Activated naive CD8-positive, alpha-beta T cell treated with anti-CD3 and anti-CD28 coated beads, Interleukin-2, amount 10 ng/mL, durations not matched to agents 7 days and 5 days (primary cell): ENCODE measurements around the gene FBXO3. TPM values are rescaled to one million over a fixed set of nuclear protein-coding genes. Genes with fewer than 3 reads are reported as not detected.
A peak's percentile ranks its signal among the peaks of the same experiment; 100 is the strongest.
"Not testable (repeated sequence)": the region's sequence is repeated elsewhere in the genome, so short reads cannot be mapped to it uniquely, and the experiment has no call there.

Experiments
- ATAC-seq: fragments of 150-1000 bp; cut with Tn5 transposase; one replicate; pipeline ENCODE4 v1.10.0; 2021; ENCODE audit warnings: low read depth, moderate library complexity
- POLR2A ChIA-PET: fragments of 350-600 bp; sonication (Branson Sonifier 250); formaldehyde crosslinking; loops from one replicate; lab custom pipeline; 2021; ENCODE audit warnings: antibody characterized with exemption; lab: Charles Lee
- DNase-seq: peaks from one replicate; pipeline ENCODE4 v3.0.0; 2021
- H3K27ac Mint-ChIP-seq: one replicate; pipeline ENCODE4 v1.8.0; 2022; ENCODE audit warnings: mild to moderate bottlenecking, mixed read lengths
- H3K27me3 Mint-ChIP-seq: one replicate; pipeline ENCODE4 v1.8.0; 2022; ENCODE audit warnings: mild to moderate bottlenecking, moderate library complexity, mixed read lengths
- H3K36me3 Mint-ChIP-seq: one replicate; pipeline ENCODE4 v1.8.0; 2021; ENCODE audit warnings: mild to moderate bottlenecking, mixed read lengths
- H3K4me1 Mint-ChIP-seq: one replicate; pipeline ENCODE4 v1.8.0; 2021; ENCODE audit warnings: mixed read lengths
- H3K4me3 Mint-ChIP-seq: one replicate; pipeline ENCODE4 v1.8.0; 2022; ENCODE audit warnings: mild to moderate bottlenecking, moderate library complexity, mixed read lengths
- H3K9me3 Mint-ChIP-seq: one replicate; pipeline ENCODE4 v1.8.0; 2021; ENCODE audit warnings: mixed read lengths
- total RNA-seq, 2 experiments: library from RNA; stranded (reverse); gene quantifications; one replicate each; pipeline ENCODE4 v1.2.3, GENCODE V29; 2021

Gene FBXO3
- total RNA-seq, 2 experiments from 2014 or later, result 29.4 to 30.1 TPM

- Mint-ChIP-seq H3K36me3 (peaks cover 5% of the 10 kb centered on the region), H3K4me3 (no peak overlapping the region), H3K9me3 (no peaks in the 10 kb centered on the region), H3K27me3 (no peaks in the 10 kb centered on the region), H3K4me1 (peaks cover 2% of the 10 kb centered on the region), H3K27ac (no peak overlapping the region)
- ATAC-seq (no peak), DNase-seq (no peak)
- POLR2A ChIA-PET, result no interaction called here
Measured at GRCh38 chr11:33713856-33714398, 60.4 kb downstream of the FBXO3 start.

DNA sequence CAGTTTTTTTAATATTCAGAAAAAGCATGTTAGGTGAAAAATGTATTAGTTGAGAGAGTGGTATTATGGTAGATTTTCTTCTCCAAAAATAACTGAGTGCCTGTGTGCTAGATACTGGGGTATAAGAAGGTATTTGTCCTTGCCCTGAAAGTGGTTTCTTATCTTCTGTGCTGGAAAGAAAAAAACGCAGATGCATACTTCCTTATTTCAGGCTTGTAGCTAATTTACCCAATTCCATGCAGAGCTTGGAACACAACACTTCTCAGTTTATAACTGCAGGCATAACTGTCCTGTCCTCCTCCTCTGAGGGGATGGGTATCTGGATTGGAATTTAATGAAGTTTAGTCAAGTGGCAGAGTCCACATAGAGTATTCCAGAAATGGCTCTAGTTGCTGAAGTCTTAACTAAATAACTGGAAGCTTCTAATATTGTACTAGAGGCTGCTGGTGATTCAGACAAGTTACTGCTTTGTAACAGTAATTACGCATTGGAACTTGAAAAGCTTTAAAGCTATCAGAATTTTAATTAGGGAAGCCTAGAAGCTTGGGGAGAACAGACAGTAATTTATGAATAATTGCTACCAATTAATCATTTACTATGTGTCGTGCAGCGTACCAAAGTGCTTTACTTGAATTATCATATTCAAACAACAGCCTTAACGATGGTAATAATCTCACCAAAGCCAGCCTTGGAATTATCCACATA lies 61.0 kb downstream of the FBXO3 start:
- Mint-ChIP-seq H3K4me1 (peaks cover 2% of the 10 kb centered on the region), H3K4me3 (no peak overlapping the region), H3K27me3 (no peaks in the 10 kb centered on the region), H3K27ac (no peak overlapping the region), H3K36me3 (peaks cover 5% of the 10 kb centered on the region), H3K9me3 (no peaks in the 10 kb centered on the region)
- ATAC-seq, result no peak
- POLR2A ChIA-PET, result no interaction called here
- no peak for DNase-seq

DNA sequence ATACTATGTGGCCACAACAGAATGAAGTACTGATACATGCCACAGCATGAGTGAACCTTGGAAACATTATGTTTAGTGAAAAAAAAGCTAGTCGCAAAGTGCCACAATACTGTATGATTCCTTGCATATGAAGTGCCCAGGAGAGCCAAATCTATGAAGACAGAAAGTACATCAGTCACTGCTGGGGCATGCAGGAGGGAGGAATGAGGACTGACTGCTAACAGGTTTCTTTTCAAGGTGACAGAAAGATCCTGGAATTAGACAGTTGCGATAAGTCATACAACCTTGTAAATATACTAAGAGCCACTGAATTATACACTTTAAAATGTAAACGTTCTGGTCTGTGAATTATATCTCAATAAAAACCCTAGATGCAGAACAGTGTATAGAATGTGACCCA lies 61.9 kb downstream of the FBXO3 start:
- DNase-seq (no peak), ATAC-seq (no peak)
- POLR2A ChIA-PET, result no interaction called here

DNA sequence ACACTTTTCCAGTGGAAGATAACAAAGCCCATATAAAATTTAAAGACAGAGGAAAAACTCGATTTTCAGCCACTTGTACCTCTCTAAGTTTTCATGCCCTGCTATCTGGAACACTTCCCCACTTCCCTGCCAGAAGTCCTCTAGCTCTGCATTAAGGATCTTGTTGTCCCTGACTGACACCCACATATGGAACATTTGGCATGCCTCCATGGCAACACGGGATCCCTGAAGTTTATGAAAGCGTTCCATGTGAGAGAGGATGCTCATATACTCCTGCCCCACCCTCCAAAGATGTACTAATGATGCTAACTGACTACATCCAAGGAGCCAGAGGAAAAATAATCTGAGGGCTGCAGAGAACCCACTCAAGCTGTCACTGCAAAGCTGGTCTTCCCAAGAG lies 64.9 kb downstream of the FBXO3 start:
- Mint-ChIP-seq H3K4me1 (peaks cover 8% of the 10 kb centered on the region), H3K27me3 (no peaks in the 10 kb centered on the region), H3K9me3 (no peaks in the 10 kb centered on the region), H3K36me3 (peaks cover 10% of the 10 kb centered on the region), H3K4me3 (no peak overlapping the region), H3K27ac (no peak overlapping the region)
- DNase-seq, result no peak
- no peak for ATAC-seq
- POLR2A ChIA-PET, result no interaction called here

More for the DNA sequence above, 61.9 kb downstream of the FBXO3 start:
- Mint-ChIP-seq H3K9me3 (no peaks in the 10 kb centered on the region), H3K36me3 (peaks cover 5% of the 10 kb centered on the region), H3K4me1 (peaks cover 2% of the 10 kb centered on the region), H3K27me3 (no peaks in the 10 kb centered on the region), H3K27ac (no peak overlapping the region), H3K4me3 (no peak overlapping the region)

DNA sequence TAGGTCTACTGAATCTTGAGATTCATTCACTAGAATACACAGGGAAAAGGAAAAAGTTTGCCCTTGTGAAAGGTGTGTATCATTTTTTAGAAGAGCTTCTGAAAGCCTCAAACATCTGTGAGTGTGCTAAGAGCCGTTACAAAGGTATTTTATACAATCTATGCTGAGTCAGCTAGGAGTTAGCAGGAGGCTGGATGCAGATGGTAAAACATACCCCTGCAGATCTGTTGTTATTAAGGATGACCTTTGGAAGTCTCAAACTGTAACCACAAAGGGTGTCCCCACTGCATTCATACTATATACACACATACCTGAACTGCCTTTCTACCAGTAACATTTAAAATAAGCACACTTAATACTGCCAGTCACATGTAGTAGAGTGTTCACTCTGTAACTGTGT lies 65.3 kb downstream of the FBXO3 start:
- ATAC-seq (no peak), DNase-seq (no peak)
- POLR2A ChIA-PET, result no interaction called here
- Mint-ChIP-seq H3K9me3 (no peaks in the 10 kb centered on the region), H3K27me3 (no peaks in the 10 kb centered on the region), H3K4me1 (peaks cover 8% of the 10 kb centered on the region), H3K27ac (no peak overlapping the region), H3K36me3 (peaks cover 10% of the 10 kb centered on the region), H3K4me3 (no peak overlapping the region)

- H3K27me3 Mint-ChIP-seq, H3K4me3 Mint-ChIP-seq, H3K4me1 Mint-ChIP-seq, H3K27ac Mint-ChIP-seq, DNase-seq, POLR2A ChIA-PET, H3K9me3 Mint-ChIP-seq, ATAC-seq: not testable (repeated sequence)
- H3K36me3 Mint-ChIP-seq, result peaks cover 10% of the 10 kb centered on the region
Measured at GRCh38 chr11:33707831-33708230, 66.5 kb downstream of the FBXO3 start.

GRCh38 chr11:33706966-33707365 lies 67.4 kb downstream of the FBXO3 start:
- no peak for ATAC-seq
- POLR2A ChIA-PET, result no interaction called here

GRCh38 chr11:33706546-33706945 lies 67.8 kb downstream of the FBXO3 start:
- no peak for DNase-seq
- H3K27ac Mint-ChIP-seq, result peak overlapping the region; percentile 64

More at GRCh38 chr11:33706966-33707365, 67.4 kb downstream of the FBXO3 start:
- H3K9me3 Mint-ChIP-seq, result no peaks in the 10 kb centered on the region
- H3K4me3 Mint-ChIP-seq, result no peak overlapping the region
- H3K27me3 Mint-ChIP-seq, result peaks cover 2% of the 10 kb centered on the region
- peaks cover 8% of the 10 kb centered on the region for H3K4me1 Mint-ChIP-seq
- no peak overlapping the region for H3K27ac Mint-ChIP-seq
- DNase-seq, result no peak
- peaks cover 9% of the 10 kb centered on the region for H3K36me3 Mint-ChIP-seq

DNA sequence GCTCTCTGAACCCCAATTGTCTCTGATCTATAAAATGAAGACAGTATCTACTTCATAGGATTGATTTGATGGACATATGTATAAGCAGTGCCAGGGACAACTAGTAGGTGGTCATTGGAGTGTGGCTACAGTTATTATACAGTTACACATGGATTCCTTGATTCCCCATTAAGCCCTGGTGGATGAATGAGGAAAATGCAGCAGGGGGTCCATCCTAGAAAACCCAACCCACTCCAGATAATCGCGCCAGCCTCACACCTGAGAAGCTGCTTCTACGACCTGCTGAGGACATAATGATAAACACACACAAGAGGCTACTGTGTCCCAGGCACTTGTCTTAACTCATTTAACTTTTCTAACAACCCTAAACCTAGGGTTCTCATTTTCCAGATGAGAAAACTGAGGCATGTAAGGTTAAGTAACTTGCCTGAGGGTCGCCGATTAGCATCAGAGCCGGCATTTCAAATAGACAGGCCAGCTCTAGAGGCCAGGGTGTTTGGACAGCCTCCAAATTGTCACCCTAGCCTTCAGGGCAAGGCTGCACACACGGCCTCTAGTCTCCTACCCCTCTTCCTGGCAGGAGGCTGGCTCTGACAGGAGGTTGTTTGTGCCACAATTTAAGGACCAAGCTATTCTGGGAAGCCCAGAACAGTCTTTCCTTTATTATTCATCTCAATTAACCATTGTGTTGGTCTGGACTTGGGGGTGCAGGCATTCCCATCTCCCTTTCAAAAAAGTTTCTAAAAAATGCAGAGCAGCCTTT lies 69.9 kb downstream of the FBXO3 start:
- Mint-ChIP-seq H3K27ac (no peak overlapping the region), H3K4me1 (peaks cover 21% of the 10 kb centered on the region), H3K9me3 (no peaks in the 10 kb centered on the region), H3K36me3 (peaks cover 8% of the 10 kb centered on the region), H3K27me3 (peaks cover 5% of the 10 kb centered on the region), H3K4me3 (no peak overlapping the region)
- POLR2A ChIA-PET, result no interaction called here
- ATAC-seq (no peak), DNase-seq (no peak)

More at GRCh38 chr11:33706546-33706945, 67.8 kb downstream of the FBXO3 start:
- Mint-ChIP-seq H3K9me3 (no peaks in the 10 kb centered on the region), H3K4me1 (peaks cover 10% of the 10 kb centered on the region), H3K27me3 (peaks cover 2% of the 10 kb centered on the region), H3K4me3 (peak overlapping the region; percentile 39), H3K36me3 (peaks cover 9% of the 10 kb centered on the region)
- ATAC-seq, result no peak
- POLR2A ChIA-PET, result no interaction called here

GRCh38 chr11:33703788-33704187 lies 70.5 kb downstream of the FBXO3 start:
- Mint-ChIP-seq H3K27me3 (peaks cover 9% of the 10 kb centered on the region), H3K4me1 (peaks cover 21% of the 10 kb centered on the region), H3K36me3 (peaks cover 5% of the 10 kb centered on the region), H3K4me3 (no peak overlapping the region), H3K27ac (no peak overlapping the region), H3K9me3 (no peaks in the 10 kb centered on the region)
- no peak for DNase-seq
- POLR2A ChIA-PET, result no interaction called here
- ATAC-seq, result no peak

DNA sequence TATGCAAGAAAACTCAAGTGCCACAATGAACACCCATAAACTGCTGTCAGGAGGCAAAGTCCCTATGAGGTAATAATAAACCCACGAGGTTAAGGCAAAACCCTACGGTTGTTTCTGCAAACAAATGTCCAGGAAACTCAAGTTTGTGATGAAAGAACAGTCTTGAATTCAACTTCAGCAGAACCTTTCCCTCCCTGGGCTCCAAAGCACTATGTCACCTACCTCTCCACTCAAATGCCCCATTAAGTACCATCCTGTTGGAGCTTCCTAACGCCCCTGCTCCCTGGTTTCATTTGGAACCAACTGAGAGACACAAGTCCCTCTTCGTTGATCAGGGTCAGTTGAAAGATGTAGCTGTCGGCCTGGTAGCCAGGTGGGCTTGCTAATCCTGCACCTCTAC lies 71.1 kb downstream of the FBXO3 start:
- no peak for DNase-seq
- Mint-ChIP-seq H3K9me3 (no peaks in the 10 kb centered on the region), H3K4me3 (no peak overlapping the region), H3K4me1 (peaks cover 21% of the 10 kb centered on the region), H3K36me3 (peaks cover 5% of the 10 kb centered on the region), H3K27ac (no peak overlapping the region), H3K27me3 (peaks cover 11% of the 10 kb centered on the region)
- POLR2A ChIA-PET, result no interaction called here
- ATAC-seq, result no peak

GRCh38 chr11:33701302-33702230 lies 72.8 kb downstream of the FBXO3 start:
- POLR2A ChIA-PET, result interaction anchor here (0.9 to 1.0 kb wide), 2 partner anchors 35 to 46 kb away, joined by 3 read pairs; no protein-coding TSS in a partner anchor
- peak overlapping the region; percentile 82 for H3K27ac Mint-ChIP-seq
- H3K9me3 Mint-ChIP-seq, result no peaks in the 10 kb centered on the region
- H3K4me3 Mint-ChIP-seq, result peak overlapping the region; percentile 83
- peaks cover 24% of the 10 kb centered on the region for H3K27me3 Mint-ChIP-seq
- H3K36me3 Mint-ChIP-seq, result peaks cover 4% of the 10 kb centered on the region
- ATAC-seq (no peak), DNase-seq (no peak)
- peaks cover 21% of the 10 kb centered on the region for H3K4me1 Mint-ChIP-seq
